Dedifferentiated amniotic fluid mesenchymal stem cell (primary cell): ENCODE measurements around the gene RBBP8.
A peak's percentile ranks its signal among the peaks of the same experiment; 100 is the strongest.
"Not testable (repeated sequence)": the region's sequence is repeated elsewhere in the genome, so short reads cannot be mapped to it uniquely, and the experiment has no call there.

Experiments used
- DNase-seq: peaks from one replicate; pipeline ENCODE4 v3.0.0-alpha.2; 2016; ENCODE audit errors: extremely low spot score

Gene RBBP8

DNA sequence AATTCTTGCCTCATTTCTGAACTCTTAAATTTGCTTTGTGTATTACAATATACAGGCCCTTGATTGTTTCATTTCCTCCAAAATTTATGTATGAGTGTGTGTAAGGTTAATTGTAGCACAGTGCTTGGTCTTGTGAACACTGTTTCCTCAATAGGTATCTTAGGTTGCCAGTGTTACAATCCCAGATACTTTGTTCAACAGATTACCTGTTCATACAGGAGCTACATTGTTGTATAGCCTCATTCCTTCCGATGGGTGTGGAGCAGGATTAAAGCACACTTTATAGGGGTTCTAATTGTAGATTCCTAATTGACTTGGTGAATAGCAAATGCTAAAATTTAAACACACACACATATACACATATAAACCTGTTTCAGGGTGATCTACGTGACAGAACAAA, 10.7 kb downstream of the RBBP8 start:
- DNase-seq, result no peak

- DNase-seq, result no peak
Measured at GRCh38 chr18:22946217-22946616, 13.1 kb downstream of the RBBP8 start.

DNA sequence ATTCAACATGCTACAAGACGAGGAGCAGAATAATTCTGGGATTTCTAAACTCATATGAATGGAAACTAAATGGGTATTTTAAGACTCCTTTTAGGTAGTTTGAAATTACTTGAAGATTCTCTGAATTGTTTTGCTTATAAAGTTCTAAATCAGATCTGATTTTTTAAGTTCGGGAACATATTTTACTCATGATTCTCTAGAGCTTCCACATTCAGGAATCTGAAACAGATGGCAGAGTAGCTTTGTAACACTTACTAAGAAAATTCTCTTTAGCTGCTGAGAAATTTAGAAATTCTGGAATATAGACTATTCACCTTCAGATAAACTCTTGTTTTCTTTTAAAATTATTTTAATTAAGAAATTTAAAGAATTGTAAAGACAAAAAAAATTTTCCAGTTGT, 13.7 kb downstream of the RBBP8 start:
- DNase-seq, result peak; percentile 40

- no peak for DNase-seq
Measured at GRCh38 chr18:22951823-22952222, 18.7 kb downstream of the RBBP8 start.

GRCh38 chr18:22952525-22952924, 19.4 kb downstream of the RBBP8 start:
- DNase-seq, result no peak

DNA sequence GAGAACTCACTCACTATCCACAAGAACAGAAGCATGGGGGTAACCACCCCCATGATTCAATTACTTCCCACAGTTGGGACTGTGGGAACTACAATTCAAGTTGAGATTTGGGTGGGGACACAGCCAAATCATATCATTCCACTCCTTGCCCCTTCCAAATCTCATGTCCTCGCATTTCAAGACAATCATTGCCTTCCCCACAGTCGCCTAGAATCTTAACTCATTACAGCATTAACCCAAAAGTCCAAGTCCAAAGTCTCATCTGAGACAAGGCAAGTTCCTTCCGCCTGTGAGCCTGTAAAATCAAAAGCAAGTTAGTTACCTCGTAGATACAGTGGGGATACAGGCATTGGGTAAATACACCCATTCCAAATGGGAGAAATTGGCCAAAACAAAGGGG, 20.9 kb downstream of the RBBP8 start:
- not testable (repeated sequence) for DNase-seq

DNA sequence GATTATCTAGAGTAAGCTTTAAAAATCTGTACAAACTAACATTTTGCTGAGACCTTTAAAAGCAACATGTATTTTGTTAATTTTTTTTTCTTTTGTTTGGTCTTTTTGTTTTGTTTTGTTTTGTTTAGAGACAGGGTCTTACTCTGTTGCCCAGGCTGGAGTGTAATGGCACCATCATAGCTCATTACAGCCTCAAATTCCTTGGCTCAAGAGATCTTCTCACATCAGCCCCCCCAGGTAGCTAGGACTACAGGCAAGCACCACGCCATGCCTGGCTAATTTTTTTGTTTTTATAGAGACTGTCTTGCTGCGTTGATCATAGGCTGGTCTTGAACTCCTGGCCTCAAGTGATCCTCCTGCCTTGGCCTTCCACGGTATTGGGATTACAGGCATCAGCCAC, 23.1 kb downstream of the RBBP8 start:
- no peak for DNase-seq

- DNase-seq, result peak; percentile 14
Measured at GRCh38 chr18:22961156-22961555, 28.0 kb downstream of the RBBP8 start.

DNA sequence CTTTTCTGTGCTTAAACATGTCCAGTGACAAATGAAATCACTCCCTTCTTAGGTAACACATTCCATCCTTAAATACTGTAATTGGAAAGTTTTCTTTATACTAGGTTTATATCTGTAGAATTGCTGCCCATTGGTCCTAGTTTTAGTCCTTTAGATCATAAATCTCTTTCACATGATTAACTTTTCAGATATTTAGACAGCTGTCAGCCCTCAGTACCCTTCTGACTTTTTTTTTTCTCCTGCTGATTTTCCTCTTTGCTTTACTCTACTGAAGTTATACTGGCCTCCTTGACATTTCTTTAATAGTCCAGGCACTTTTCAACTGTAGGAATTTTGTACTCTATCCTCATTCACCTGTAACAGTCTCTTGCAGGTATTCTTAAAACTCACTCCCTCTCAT, 28.9 kb downstream of the RBBP8 start:
- DNase-seq, result no peak

- no peak for DNase-seq
Measured at GRCh38 chr18:22964116-22964515, 31.0 kb downstream of the RBBP8 start.

GRCh38 chr18:22964722-22965121, 31.6 kb downstream of the RBBP8 start:
- no peak for DNase-seq

- no peak for DNase-seq
Measured at GRCh38 chr18:22971038-22971437, 37.9 kb downstream of the RBBP8 start.

DNA sequence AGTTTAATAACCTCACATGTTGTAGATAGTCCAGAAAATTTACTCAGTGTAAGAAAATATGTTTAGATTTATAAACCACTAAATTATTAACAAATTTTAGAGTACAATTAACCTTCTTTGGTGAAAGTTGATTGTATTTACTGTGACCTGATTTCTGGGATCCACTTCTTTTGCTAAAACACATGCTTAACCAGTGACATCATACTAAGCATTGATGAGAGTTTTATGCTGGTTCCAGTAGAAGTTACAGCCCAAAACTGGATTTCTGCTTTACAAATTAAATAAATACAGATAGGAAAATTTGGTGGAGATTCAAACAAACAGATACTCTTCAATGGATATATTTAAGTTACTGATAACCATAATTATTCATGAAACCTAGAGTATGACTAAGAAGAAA, 40.9 kb downstream of the RBBP8 start:
- DNase-seq, result no peak

DNA sequence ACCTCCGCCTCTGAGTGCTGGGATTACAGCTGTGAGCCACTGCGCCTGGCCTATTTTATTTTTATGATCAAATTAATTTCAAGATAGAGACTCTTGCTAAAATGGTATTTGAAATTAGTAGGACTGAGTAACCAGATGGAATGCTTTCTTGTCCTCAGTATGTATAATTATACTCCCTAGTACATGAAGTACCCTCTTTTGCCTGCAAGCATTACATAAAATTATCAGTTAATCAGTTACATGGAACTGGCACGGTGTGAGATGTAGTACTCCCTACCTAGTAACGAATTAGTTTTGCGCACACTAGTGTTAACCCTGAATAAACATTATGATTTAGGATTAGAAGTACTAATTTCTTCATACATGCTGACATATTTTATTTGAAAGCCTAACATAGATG, 41.6 kb downstream of the RBBP8 start:
- DNase-seq, result no peak

GRCh38 chr18:22975508-22975907, 42.4 kb downstream of the RBBP8 start:
- DNase-seq, result no peak

GRCh38 chr18:22977847-22978701, 44.9 kb downstream of the RBBP8 start:
- DNase-seq, result peak; percentile 49

DNA sequence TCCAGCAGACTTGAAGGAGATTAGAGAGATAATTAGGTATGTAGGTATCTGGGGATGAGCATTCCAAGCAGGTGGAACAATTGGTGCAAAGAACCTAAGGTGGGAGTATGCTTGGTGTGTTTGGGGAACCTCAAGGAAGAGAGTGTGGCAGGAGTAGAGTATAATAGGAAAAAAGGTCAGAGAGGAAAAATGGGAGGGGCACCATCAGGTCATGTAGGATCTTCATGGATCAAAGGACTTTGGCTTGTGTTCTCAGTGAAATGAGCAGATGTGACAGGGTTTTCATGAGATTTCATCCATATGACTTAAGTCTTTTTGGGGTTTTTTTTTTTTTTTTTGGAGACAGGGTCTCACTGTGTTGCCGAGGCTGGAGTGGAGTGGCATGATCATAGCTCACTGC, 47.3 kb downstream of the RBBP8 start:
- no peak for DNase-seq

DNA sequence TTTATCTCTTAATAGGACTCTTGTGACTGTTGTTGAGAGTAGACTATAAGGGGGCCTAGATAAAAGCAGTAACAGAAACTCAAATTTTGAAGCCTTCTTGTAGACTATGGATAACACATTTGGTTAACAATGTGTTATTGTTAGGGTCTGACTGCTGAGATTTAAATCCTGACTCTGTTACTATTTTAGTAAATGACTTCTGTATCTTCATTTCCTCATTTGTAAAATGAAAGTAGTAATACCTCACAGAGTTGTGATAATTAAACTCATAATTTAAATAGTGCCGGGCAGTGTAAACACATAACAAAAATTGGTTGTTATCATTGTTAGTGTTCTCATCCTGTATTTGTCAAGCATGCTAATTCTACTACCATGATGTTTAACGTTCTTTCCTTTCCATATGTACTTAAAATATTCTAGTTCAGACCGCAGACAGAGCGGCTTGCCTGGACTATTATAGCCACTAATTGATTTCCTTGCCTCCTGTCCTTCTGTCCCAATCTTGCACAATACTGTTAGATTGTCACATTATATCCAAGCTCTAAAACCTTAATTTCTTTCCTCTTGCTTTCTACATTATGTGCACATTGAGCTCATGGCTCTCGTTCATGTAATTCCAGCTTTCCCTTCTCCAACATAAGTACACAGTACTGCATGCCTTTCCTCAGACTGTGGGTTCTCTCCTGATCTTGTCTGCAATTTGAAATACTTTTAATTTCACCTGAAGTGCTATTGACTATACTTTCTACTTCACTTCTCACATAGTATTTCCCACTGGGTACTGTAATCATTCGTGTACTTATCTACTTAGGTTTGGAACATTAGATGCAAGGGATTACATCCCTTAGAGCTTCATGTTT, 48.4 kb downstream of the RBBP8 start:
- DNase-seq, result no peak

- DNase-seq, result peak; percentile 51
Measured at GRCh38 chr18:22983175-22983574, 50.0 kb downstream of the RBBP8 start.

GRCh38 chr18:22985250-22985649, 52.1 kb downstream of the RBBP8 start:
- no peak for DNase-seq

- DNase-seq, result no peak
Measured at GRCh38 chr18:22987547-22988189, 54.5 kb downstream of the RBBP8 start.

DNA sequence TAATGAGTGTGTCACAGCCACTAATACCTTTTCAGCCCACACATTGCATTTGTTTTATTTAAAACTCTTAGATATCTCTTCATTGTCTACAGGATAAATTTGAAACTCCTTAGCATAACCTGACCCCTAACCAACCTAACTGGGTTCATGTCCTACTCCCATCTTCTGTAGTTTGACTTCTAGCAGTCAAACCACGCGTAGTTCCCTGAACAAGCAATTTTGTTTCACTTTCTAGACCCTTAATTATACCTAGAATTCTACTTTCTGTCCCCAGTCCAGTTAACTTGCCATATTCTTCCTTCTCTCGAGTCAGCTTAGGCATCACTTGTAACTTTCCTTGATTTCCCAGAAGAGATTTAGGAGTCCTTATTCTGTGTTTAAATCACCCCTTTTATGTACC, 55.1 kb downstream of the RBBP8 start:
- DNase-seq, result no peak
